ENCODE results near the gene JAKMIP2. TPM values are rescaled to one million over a fixed set of nuclear protein-coding genes. Genes with fewer than 3 reads are reported as not detected.

The JAKMIP2 gene
- polyA plus RNA-seq, 1 donor from 2014 or later = 46.3 TPM

- H3K36me3 ChIP-seq (ENCODE audit: insufficient read depth, low read length) = peaks cover 9% of the 10 kb centered on the region
- TF ChIP-seq POLR2AphosphoS5 (IDR thresholded peaks at IDR 0.05) (no peak), EP300 (conservative IDR thresholded peaks at IDR 0.05; ENCODE audit: poor library complexity, severe bottlenecking) (no peak), RAD21 (conservative IDR thresholded peaks at IDR 0.05) (no peak), EZH2 (IDR thresholded peaks at IDR 0.05; ENCODE audit: borderline replicate concordance, insufficient read depth, low read length, poor library complexity, severe bottlenecking) (no peak)
- TF ChIP-seq, protein P1, sequence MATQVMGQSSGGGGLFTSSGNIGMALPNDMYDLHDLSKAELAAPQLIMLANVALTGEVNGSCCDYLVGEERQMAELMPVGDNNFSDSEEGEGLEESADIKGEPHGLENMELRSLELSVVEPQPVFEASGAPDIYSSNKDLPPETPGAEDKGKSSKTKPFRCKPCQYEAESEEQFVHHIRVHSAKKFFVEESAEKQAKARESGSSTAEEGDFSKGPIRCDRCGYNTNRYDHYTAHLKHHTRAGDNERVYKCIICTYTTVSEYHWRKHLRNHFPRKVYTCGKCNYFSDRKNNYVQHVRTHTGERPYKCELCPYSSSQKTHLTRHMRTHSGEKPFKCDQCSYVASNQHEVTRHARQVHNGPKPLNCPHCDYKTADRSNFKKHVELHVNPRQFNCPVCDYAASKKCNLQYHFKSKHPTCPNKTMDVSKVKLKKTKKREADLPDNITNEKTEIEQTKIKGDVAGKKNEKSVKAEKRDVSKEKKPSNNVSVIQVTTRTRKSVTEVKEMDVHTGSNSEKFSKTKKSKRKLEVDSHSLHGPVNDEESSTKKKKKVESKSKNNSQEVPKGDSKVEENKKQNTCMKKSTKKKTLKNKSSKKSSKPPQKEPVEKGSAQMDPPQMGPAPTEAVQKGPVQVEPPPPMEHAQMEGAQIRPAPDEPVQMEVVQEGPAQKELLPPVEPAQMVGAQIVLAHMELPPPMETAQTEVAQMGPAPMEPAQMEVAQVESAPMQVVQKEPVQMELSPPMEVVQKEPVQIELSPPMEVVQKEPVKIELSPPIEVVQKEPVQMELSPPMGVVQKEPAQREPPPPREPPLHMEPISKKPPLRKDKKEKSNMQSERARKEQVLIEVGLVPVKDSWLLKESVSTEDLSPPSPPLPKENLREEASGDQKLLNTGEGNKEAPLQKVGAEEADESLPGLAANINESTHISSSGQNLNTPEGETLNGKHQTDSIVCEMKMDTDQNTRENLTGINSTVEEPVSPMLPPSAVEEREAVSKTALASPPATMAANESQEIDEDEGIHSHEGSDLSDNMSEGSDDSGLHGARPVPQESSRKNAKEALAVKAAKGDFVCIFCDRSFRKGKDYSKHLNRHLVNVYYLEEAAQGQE (IDR thresholded peaks at IDR 0.05; ENCODE audit: borderline replicate concordance) = no peak
- H4K20me1 ChIP-seq (ENCODE audit: insufficient read depth) = no peaks in the 10 kb centered on the region
- no peak overlapping the region for H3K4me2 ChIP-seq (ENCODE audit: low read length)
- no peaks in the 10 kb centered on the region for H3F3A ChIP-seq (ENCODE audit: insufficient read depth, low read length, poor library complexity, severe bottlenecking)
- no peak overlapping the region for H3K4me3 ChIP-seq (ENCODE audit: low read length)
- H2AFZ ChIP-seq (ENCODE audit: low read depth, low read length) = no peak overlapping the region
- H3K9me3 ChIP-seq (ENCODE audit: low read length) = no peaks in the 10 kb centered on the region
- no peaks in the 10 kb centered on the region for H3K79me2 ChIP-seq (replicated peaks; ENCODE audit: insufficient read depth, low read length)
- H3K9me2 ChIP-seq (ENCODE audit: insufficient read depth, low read length) = no peaks in the 10 kb centered on the region
- H3K27ac ChIP-seq (ENCODE audit: low read length) = no peak overlapping the region
- H3K9ac ChIP-seq (ENCODE audit: low read length) = no peak overlapping the region
- H3K27me3 ChIP-seq (ENCODE audit: insufficient read depth, low read depth, low read length) = no peaks in the 10 kb centered on the region
Measured at GRCh38 chr5:147613359-147613758, 169.2 kb downstream of the JAKMIP2 start.

DNA sequence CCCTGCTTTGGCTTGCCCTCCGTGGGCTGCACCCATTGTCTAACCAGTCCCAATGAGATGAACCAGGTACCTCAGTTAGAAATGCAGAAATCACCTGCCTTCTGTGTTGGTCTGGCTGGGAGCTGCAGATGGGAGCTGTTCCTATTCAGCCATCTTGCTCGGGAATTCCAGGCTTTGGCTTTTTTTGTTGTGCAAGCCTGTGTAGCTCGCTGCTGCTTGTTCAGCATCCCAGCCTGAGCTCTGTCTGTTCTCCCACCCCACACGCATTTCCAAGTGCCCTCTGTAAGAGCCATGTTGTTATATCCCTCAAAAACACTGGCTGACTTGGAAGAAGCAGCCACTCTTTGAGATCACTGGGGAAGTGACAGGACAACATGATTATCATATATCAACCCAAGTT lies 171.0 kb downstream of the JAKMIP2 start:
- Histone ChIP-seq H3K36me3 (ENCODE audit: insufficient read depth, low read length) (peaks cover 5% of the 10 kb centered on the region), H3K9me2 (ENCODE audit: insufficient read depth, low read length) (no peaks in the 10 kb centered on the region), H4K20me1 (ENCODE audit: insufficient read depth) (no peaks in the 10 kb centered on the region), H3K4me2 (ENCODE audit: low read length) (no peak overlapping the region), H2AFZ (ENCODE audit: low read depth, low read length) (no peak overlapping the region), H3K4me3 (ENCODE audit: low read length) (no peak overlapping the region), H3K27ac (ENCODE audit: low read length) (no peak overlapping the region), H3K79me2 (replicated peaks; ENCODE audit: insufficient read depth, low read length) (no peaks in the 10 kb centered on the region), H3K9me3 (ENCODE audit: low read length) (no peaks in the 10 kb centered on the region), H3K27me3 (ENCODE audit: insufficient read depth, low read depth, low read length) (no peaks in the 10 kb centered on the region), H3F3A (ENCODE audit: insufficient read depth, low read length, poor library complexity, severe bottlenecking) (no peaks in the 10 kb centered on the region), H3K9ac (ENCODE audit: low read length) (no peak overlapping the region)
- TF ChIP-seq MXI1 (conservative IDR thresholded peaks at IDR 0.05; ENCODE audit: poor library complexity, severe bottlenecking) (no peak), SMC3 (conservative IDR thresholded peaks at IDR 0.05; ENCODE audit: poor library complexity) (no peak), POLR2AphosphoS5 (IDR thresholded peaks at IDR 0.05) (no peak), CTCF (IDR thresholded peaks at IDR 0.05; ENCODE audit: poor library complexity, severe bottlenecking) (no peak), EZH2 (IDR thresholded peaks at IDR 0.05; ENCODE audit: borderline replicate concordance, insufficient read depth, low read length, poor library complexity, severe bottlenecking) (no peak), RAD21 (conservative IDR thresholded peaks at IDR 0.05) (no peak), EP300 (conservative IDR thresholded peaks at IDR 0.05; ENCODE audit: poor library complexity, severe bottlenecking) (no peak), TAF1 (IDR thresholded peaks at IDR 0.05; ENCODE audit: low read depth) (no peak)
- TF ChIP-seq, protein P1 (IDR thresholded peaks at IDR 0.05; ENCODE audit: borderline replicate concordance) = no peak
